Measurements from ENCODE around the gene TBX2.

The TBX2 gene

DNA sequence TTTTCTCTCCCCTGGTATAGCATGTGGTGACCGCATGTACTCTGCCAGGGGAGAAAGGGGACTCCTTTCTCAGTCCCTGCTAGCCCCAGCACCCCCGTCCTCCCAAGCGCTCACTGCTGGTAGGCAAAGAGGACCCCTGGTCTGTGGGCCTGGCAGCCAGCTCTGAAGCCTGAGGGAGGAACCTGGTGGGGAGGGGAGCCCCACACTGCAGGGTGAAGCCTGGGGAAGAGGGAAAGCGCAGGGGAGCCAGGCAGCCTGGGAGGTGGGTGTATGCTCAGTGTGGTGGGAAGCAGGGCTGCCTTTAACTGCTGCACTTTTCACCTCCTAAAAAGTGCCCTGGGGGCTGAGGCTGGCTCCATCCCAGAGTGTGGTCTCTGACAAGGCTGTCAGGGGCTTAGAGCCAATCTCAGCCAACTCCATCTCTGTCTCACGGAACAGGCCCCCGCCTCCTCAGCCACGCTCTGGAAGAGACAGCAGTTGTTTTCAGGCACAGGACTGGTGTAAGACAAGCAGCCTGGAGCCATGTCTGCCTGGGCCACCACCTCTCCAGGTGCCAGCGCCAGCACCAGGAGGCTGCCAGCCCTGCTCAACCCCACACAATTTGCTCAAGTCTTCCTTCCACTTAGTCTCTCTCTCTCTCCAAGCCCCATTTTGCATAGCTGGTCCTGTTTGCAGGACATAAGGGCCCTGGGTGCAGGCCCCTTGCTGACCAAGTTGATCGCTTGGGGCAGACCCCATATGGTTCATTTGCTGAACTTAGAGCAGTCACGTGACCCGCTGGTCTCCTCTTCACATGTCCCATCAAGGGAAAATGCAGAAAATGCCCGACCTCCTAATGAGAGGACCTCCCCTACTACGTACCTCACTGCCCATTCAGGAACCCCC is 14.7 kb upstream of the TBX2 start:
- H3K27ac Mint-ChIP-seq = peak overlapping the region; percentile 27
- peaks cover 54% of the 10 kb centered on the region for H3K4me1 Mint-ChIP-seq
- TF ChIP-seq, protein P1, sequence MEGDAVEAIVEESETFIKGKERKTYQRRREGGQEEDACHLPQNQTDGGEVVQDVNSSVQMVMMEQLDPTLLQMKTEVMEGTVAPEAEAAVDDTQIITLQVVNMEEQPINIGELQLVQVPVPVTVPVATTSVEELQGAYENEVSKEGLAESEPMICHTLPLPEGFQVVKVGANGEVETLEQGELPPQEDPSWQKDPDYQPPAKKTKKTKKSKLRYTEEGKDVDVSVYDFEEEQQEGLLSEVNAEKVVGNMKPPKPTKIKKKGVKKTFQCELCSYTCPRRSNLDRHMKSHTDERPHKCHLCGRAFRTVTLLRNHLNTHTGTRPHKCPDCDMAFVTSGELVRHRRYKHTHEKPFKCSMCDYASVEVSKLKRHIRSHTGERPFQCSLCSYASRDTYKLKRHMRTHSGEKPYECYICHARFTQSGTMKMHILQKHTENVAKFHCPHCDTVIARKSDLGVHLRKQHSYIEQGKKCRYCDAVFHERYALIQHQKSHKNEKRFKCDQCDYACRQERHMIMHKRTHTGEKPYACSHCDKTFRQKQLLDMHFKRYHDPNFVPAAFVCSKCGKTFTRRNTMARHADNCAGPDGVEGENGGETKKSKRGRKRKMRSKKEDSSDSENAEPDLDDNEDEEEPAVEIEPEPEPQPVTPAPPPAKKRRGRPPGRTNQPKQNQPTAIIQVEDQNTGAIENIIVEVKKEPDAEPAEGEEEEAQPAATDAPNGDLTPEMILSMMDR (IDR thresholded peaks at IDR 0.05) = no peak
- no peak overlapping the region for H3K4me3 Mint-ChIP-seq
- no peaks in the 10 kb centered on the region for H3K36me3 Mint-ChIP-seq (ENCODE audit: low read depth)
- no peaks in the 10 kb centered on the region for H3K9me3 Mint-ChIP-seq
- DNase-seq = no peak
- peaks cover 17% of the 10 kb centered on the region for H3K27me3 Mint-ChIP-seq (ENCODE audit: low read depth, poor library complexity)

DNA sequence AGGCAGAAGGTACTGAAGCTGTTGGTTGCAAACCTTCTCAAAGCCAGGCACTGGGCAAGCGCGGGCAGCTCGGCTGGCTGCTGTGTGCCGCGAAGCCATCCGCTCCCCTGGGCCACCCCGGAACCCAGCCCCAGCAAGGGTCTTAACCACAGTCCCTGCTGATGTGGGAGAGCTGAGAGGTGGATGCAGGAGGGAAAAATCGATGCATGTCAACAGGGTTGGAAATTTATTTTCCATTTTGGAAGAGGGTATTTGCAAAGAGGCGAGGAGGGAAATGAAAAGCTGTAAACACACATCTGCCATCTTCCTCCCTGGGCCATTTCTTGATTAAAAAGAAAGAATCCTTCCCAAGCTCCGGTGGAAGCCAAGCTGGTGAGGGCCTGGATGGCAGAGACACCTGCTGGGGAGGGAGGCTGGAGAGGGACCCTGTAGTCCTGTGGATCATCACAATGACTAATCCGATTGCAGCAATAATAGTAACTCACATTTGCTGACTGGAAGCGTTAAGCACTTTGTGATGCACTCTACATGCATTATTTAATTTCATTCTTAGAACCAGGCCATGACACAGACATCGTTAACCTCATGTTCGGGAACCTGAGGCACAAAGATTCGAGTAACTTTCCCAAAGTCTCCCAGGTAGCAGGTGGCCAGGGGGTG is 13.9 kb upstream of the TBX2 start:
- Mint-ChIP-seq H3K36me3 (ENCODE audit: low read depth) (no peaks in the 10 kb centered on the region), H3K4me3 (no peak overlapping the region), H3K27ac (no peak overlapping the region), H3K4me1 (peaks cover 54% of the 10 kb centered on the region), H3K9me3 (no peaks in the 10 kb centered on the region), H3K27me3 (ENCODE audit: low read depth, poor library complexity) (peaks cover 17% of the 10 kb centered on the region)
- no peak for DNase-seq
- TF ChIP-seq, protein P1 (IDR thresholded peaks at IDR 0.05) = no peak

DNA sequence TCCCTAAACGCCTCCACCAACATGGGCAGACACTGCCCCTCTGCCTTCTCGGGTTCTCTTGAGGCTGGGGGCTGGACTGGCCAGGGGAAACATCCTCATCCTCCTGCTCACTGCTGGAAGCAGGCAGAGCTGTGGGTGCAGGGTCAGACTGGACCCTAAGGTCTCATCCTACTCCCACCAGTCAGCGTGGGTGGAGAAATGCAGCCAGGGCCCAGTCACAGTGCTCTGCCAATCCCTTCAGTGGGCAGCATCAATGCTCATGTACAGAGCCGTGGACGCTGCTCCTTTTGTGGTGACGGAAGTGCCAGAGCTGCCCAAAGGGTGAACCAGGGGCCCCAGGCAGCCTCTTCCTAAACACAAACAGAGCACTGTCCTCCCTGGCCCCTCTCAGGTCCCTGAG is 13.4 kb upstream of the TBX2 start:
- TF ChIP-seq, protein P1 (IDR thresholded peaks at IDR 0.05) = no peak
- DNase-seq = no peak
- H3K4me1 Mint-ChIP-seq = peaks cover 55% of the 10 kb centered on the region
- no peak overlapping the region for H3K4me3 Mint-ChIP-seq
- no peak overlapping the region for H3K27ac Mint-ChIP-seq
- no peaks in the 10 kb centered on the region for H3K36me3 Mint-ChIP-seq (ENCODE audit: low read depth)
- H3K27me3 Mint-ChIP-seq (ENCODE audit: low read depth, poor library complexity) = peaks cover 21% of the 10 kb centered on the region
- H3K9me3 Mint-ChIP-seq = no peaks in the 10 kb centered on the region

DNA sequence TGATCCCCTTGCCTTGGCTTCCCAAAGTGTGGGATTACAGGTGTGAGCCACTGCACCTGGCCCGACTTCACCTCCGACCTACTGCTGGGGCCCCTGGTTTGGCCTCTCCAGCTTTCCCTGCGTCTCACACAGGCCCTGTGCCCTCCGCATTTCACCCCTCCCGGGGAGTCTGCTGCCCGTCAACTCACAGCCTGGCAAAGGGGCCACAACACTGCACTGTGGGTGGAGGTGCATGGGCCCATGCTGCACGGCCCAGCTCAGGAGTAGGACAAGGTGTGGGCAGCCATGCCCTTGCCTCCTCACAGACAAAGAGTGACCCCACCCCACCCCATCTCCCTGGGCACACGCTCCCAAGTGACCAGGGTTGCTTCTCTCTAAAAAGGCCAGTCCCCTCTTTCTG is 12.6 kb upstream of the TBX2 start:
- H3K27ac Mint-ChIP-seq = no peak overlapping the region
- TF ChIP-seq, protein P1 (IDR thresholded peaks at IDR 0.05) = no peak
- peaks cover 58% of the 10 kb centered on the region for H3K4me1 Mint-ChIP-seq
- no peaks in the 10 kb centered on the region for H3K9me3 Mint-ChIP-seq
- no peaks in the 10 kb centered on the region for H3K36me3 Mint-ChIP-seq (ENCODE audit: low read depth)
- no peak for DNase-seq
- peaks cover 25% of the 10 kb centered on the region for H3K27me3 Mint-ChIP-seq (ENCODE audit: low read depth, poor library complexity)
- H3K4me3 Mint-ChIP-seq = no peak overlapping the region

DNA sequence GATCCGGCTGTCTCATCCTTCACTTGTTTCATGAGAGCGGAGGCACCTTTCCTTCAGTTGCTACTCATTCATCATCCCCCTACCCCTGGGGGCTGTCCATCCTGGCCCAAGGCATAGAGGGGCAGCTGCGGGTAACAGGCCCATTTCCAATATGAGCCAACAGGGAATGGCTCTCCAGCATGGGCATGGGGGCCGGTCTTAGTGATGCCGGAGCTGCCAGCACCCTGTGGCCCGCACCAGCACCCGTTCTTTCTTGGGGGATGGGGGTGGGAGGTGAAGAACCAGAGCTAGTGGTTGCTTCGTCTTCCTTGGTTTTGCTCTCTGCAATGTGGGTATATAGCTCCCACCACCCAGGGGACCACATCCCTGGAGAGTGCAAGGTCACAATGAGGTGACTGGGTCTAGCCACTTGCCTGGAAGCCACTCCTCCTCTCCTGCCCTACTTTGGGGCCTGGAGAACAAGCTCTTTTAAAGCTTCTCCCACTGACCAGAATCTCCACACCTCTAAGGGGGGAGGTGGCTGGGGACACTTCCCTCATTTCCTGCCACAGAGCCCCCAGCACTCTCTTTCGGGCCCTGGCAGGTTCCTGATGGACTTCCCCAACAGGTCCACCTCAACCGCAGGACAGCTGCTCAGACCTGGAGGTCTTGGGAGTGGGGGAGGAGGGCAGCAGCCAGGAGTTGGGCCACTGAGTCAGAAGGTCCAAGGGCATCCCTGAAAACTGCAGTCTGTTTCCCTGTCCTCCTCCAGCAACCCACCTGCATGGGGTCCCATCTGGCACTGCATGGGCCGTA is 11.9 kb upstream of the TBX2 start:
- Mint-ChIP-seq H3K4me3 (no peak overlapping the region), H3K27ac (no peak overlapping the region), H3K9me3 (no peaks in the 10 kb centered on the region), H3K4me1 (peaks cover 61% of the 10 kb centered on the region), H3K36me3 (ENCODE audit: low read depth) (no peaks in the 10 kb centered on the region), H3K27me3 (ENCODE audit: low read depth, poor library complexity) (peaks cover 29% of the 10 kb centered on the region)
- TF ChIP-seq, protein P1 (IDR thresholded peaks at IDR 0.05) = no peak
- DNase-seq = no peak
